Measurements from ENCODE around the gene OR14A2.

GRCh38 chr1:247721222-247721621, 26.7 kb downstream of the OR14A2 start:
- no peak for TF ChIP-seq POLR2A (IDR thresholded peaks at IDR 0.05)
- no peak for TF ChIP-seq CTCF (IDR thresholded peaks at IDR 0.05)
- TF ChIP-seq POLR2AphosphoS5 (IDR thresholded peaks at IDR 0.05): no peak
